ENCODE measurements around the gene ZNF705A.
"Not testable (repeated sequence)": the region's sequence is repeated elsewhere in the genome, so short reads cannot be mapped to it uniquely, and the experiment has no call there.

Gene ZNF705A

DNA sequence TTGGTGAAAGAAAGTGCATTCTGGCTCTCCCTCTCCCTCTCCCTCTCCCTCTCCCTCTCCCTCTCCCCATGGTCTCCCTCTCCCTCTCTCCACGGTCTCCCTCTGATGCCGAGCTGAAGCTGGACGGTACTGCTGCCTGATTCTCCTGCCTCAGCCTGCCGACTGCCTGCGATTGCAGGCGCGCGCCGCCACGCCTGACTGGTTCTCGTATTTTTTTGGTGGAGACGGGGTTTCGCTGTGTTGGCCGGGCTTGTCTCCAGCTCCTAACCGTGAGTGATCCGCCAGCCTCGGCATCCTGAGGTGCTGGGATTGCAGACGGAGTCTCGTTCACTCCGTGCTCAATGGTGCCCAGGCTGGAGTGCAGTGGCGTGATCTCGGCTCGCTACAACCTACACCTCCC lies 26.5 kb downstream of the ZNF705A start:
- DNase-seq (ENCODE audit: extremely low read depth in 1 of 2, low read depth in 1 of 2), result not testable (repeated sequence)

GRCh38 chr12:8184206-8184605 lies 27.4 kb downstream of the ZNF705A start:
- DNase-seq (ENCODE audit: extremely low read depth in 1 of 2, low read depth in 1 of 2), result not testable (repeated sequence)

GRCh38 chr12:8188088-8188487 lies 31.3 kb downstream of the ZNF705A start:
- not testable (repeated sequence) for DNase-seq (ENCODE audit: extremely low read depth in 1 of 2, low read depth in 1 of 2)

- DNase-seq (ENCODE audit: extremely low read depth in 1 of 2, low read depth in 1 of 2), result not testable (repeated sequence)
These were observed 41.0 kb downstream of the ZNF705A start for GRCh38 chr12:8197685-8198308.

DNA sequence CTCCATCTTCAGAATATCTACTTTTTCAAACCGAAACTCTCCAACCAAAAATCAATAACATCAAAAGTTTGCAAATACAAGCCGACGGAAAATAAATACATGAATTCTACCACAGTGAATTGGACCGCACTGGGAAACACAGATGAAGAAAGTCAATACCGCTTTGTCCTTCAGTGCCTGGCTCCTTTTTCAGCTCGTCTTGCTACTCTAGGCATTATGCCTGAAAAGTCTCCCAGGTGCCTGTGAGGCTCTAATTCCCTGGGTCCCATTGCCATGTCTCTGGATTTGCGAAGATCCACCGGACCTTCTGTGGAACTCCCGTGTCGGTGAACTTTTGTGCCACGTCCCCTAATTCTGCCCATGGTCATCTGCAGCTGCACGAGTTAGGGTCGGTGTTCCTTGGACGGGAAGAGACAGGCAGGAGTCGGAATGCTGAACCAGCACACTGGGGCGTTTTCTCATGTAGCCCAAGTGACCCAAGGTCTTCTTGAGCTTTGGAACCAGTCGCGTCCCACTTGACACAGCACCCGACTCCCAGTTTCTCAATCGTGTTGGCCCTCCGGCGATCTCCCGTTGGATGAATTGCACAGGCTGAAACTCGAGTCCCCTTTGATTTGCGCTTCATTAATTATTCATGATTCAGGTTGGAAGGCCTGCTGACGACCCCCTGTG lies 62.0 kb downstream of the ZNF705A start:
- DNase-seq (ENCODE audit: extremely low read depth in 1 of 2, low read depth in 1 of 2), result not testable (repeated sequence)

- not testable (repeated sequence) for DNase-seq (ENCODE audit: extremely low read depth in 1 of 2, low read depth in 1 of 2)
These were observed 64.6 kb downstream of the ZNF705A start for GRCh38 chr12:8221375-8221774.

GRCh38 chr12:8221844-8222243 lies 65.0 kb downstream of the ZNF705A start:
- DNase-seq (ENCODE audit: extremely low read depth in 1 of 2, low read depth in 1 of 2), result not testable (repeated sequence)

DNA sequence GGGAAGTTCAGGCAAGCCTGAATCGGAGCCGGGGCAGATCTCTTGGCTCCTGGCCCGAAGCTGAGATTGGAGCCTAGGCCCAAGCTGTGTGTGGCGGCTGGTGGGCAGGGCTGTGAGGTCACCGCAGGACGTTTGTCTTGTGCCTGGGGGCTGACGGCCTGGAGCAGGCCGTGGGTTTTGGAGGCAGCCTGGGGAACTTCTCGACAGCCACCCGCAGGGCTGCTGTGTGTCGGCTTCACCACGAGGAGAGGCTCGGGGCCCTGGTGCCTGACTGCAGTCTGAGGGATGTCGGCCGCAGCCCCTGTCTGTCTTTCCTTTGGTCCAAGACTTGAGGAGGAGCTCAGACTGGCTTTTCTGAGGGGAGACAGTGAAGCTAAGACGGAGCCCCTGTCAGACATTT lies 65.5 kb downstream of the ZNF705A start:
- DNase-seq (ENCODE audit: extremely low read depth in 1 of 2, low read depth in 1 of 2), result not testable (repeated sequence)

DNA sequence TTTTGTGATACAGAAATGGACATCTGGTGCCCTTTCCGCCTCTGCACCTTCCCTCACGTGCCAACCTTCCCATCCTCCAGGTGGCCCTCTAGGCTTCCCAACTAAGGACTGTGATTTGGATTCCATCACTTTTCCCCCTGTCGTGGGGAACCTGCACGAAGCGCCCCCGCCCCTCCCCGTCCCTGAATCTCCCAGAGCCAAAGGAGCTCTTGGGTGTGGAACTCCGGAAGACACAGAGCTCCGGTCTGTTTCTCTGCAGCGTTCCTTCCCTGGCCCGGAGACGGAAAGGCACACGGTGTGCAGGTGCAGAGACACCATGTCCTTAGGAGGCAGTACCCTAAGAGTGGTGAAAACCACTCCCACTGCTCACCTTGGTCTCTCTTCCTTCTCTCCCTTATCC lies 66.8 kb downstream of the ZNF705A start:
- DNase-seq (ENCODE audit: extremely low read depth in 1 of 2, low read depth in 1 of 2), result not testable (repeated sequence)

GRCh38 chr12:8224782-8225181 lies 68.0 kb downstream of the ZNF705A start:
- not testable (repeated sequence) for DNase-seq (ENCODE audit: extremely low read depth in 1 of 2, low read depth in 1 of 2)

DNA sequence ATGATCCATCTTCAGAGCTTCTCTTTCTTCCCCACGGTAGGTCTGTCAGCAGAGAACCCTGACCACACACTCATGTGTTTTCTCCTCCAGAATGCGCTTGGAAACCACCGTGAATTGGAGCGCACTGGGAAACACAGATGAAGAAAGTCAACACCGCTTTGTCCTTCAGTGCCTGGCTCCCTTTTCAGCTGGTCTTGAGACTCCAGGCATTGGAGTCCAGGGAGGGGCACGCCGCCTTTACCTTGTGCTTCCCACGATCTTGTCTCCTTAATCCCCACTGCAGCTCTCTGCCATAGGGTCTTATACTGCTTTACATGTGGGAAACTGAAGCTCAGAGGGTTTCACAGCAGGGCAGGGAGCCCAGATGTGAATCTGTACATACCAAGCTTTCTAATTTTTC lies 69.5 kb downstream of the ZNF705A start:
- no peak for DNase-seq (ENCODE audit: extremely low read depth in 1 of 2, low read depth in 1 of 2)

- not testable (repeated sequence) for DNase-seq (ENCODE audit: extremely low read depth in 1 of 2, low read depth in 1 of 2)
These were observed 70.3 kb downstream of the ZNF705A start, which contains the start of gene FAM90A1 for GRCh38 chr12:8226992-8227731. Gene FAM90A1 (minus strand): TSS chr12:8227618. CDS start chr12:8224832, 2,786 bp downstream.

- DNase-seq (ENCODE audit: extremely low read depth in 1 of 2, low read depth in 1 of 2), result not testable (repeated sequence)
These were observed 70.9 kb downstream of the ZNF705A start for GRCh38 chr12:8227732-8228077.

DNA sequence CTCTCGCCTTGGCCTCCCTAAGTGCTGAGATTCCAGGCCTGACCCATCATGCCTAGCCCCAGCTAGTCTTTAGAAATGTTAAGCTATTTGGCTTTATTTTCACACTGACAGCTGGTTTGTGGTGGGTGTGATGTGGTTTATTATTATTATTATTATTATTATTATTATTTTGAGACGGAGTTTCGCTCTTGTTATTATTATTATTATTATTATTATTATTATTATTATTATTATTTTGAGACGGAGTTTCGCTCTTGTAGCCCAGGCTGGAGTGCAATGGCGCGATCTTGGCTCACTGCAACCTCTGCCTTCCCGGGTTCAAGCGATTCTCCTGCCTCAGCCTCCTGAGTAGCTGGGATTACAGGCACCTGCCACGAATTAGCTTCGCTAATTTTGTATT lies 71.8 kb downstream of the ZNF705A start:
- not testable (repeated sequence) for DNase-seq (ENCODE audit: extremely low read depth in 1 of 2, low read depth in 1 of 2)

- DNase-seq (ENCODE audit: extremely low read depth in 1 of 2, low read depth in 1 of 2), result not testable (repeated sequence)
These were observed 72.7 kb downstream of the ZNF705A start for GRCh38 chr12:8229486-8229885.

All from stimulated activated CD8-positive, alpha-beta memory T cell treated with anti-CD3 and anti-CD28 coated beads, Interleukin-7, amount 100 ng/mL, for 48 hours (primary cell).